OCI-LY1 (cell line): ENCODE measurements around the gene UBALD2.

Experiments used
- H2AFZ ChIP-seq: fragments of 200-600 bp; sonication (generic), shearing (Covaris generic); 2 replicates; pipeline ENCODE4 v1.6.0; 2014; ENCODE audit warnings: antibody characterized with exemption, mild to moderate bottlenecking, low read length
- H3F3A ChIP-seq: fragments of 200-600 bp; sonication (generic), shearing (Covaris generic); 2 replicates; pipeline ENCODE4 v1.6.0; 2014; ENCODE audit warnings: mild to moderate bottlenecking, antibody characterized with exemption, low read length, moderate library complexity; ENCODE audit not compliant: insufficient read depth
- H3K27ac ChIP-seq: fragments of 200-600 bp; sonication (generic); 2 replicates; pipeline ENCODE4 v1.5.1; 2014; ENCODE audit warnings: low read length, mixed run types, mild to moderate bottlenecking, low read depth; ENCODE audit not compliant: poor library complexity, severe bottlenecking
- H3K27me3 ChIP-seq: fragments of 200-600 bp; sonication (generic); 2 replicates; pipeline ENCODE4 v1.6.0; 2014; ENCODE audit warnings: antibody characterized with exemption, mild to moderate bottlenecking, low read length, moderate library complexity; ENCODE audit not compliant: insufficient read depth
- H3K36me3 ChIP-seq: fragments of 200-600 bp; sonication (generic); 2 replicates; pipeline ENCODE4 v1.6.1; 2014; ENCODE audit warnings: mild to moderate bottlenecking, antibody characterized with exemption, low read length, moderate library complexity, mixed read lengths; ENCODE audit not compliant: insufficient read depth
- H3K4me1 ChIP-seq: fragments of 200-600 bp; sonication (generic); 2 replicates; pipeline ENCODE4 v1.5.1; 2014; ENCODE audit warnings: mild to moderate bottlenecking, low read length, moderate library complexity; ENCODE audit not compliant: insufficient read depth, severe bottlenecking
- H3K4me2 ChIP-seq: fragments of 200-600 bp; sonication (generic), shearing (Covaris generic); 2 replicates; pipeline ENCODE4 v1.6.1; 2014; ENCODE audit warnings: low read length
- H3K4me3 ChIP-seq: fragments of 200-600 bp; sonication (generic); 2 replicates; pipeline ENCODE4 v1.5.1; 2014; ENCODE audit warnings: low read length, low read depth, mild to moderate bottlenecking, mixed read lengths; ENCODE audit not compliant: poor library complexity, severe bottlenecking
- H3K79me2 ChIP-seq: fragments of 200-600 bp; shearing (Covaris generic); 2 replicates; pipeline ENCODE4 v1.6.1; 2016; ENCODE audit warnings: mixed run types, low read length, mixed read lengths; ENCODE audit not compliant: insufficient read depth
- H3K9ac ChIP-seq: fragments of 200-600 bp; sonication (generic), shearing (Covaris generic); 2 replicates; pipeline ENCODE4 v1.6.1; 2014; ENCODE audit warnings: mild to moderate bottlenecking, low read length, mixed read lengths
- H3K9me2 ChIP-seq: fragments of 200-600 bp; sonication (generic), shearing (Covaris generic); 2 replicates; pipeline ENCODE4 v1.6.1; 2014; ENCODE audit warnings: low read depth, mild to moderate bottlenecking, low read length, mixed read lengths
- H3K9me3 ChIP-seq: fragments of 200-600 bp; shearing (Covaris generic); 2 replicates; pipeline ENCODE4 v1.6.1; 2014; ENCODE audit warnings: low read length, mixed read lengths
- H4K20me1 ChIP-seq: fragments of 200-600 bp; sonication (generic), shearing (Covaris generic); 2 replicates; pipeline ENCODE4 v1.6.0; 2016; ENCODE audit warnings: mild to moderate bottlenecking, low read length; ENCODE audit not compliant: insufficient read depth
- CTCF ChIP-seq: fragments of 200-600 bp; sonication (generic), shearing (Covaris generic); IDR thresholded peaks from 2 replicates; pipeline ENCODE4 v1.5.1; 2017; ENCODE audit warnings: mild to moderate bottlenecking, antibody characterized with exemption, low read length, moderate library complexity, mixed read lengths
- EZH2 ChIP-seq: fragments of 200-600 bp; sonication (generic), shearing (Covaris generic); IDR thresholded peaks from 2 replicates; pipeline ENCODE4 v1.8.0; 2017; ENCODE audit warnings: borderline replicate concordance, mixed run types, mild to moderate bottlenecking, antibody characterized with exemption, low read length, moderate library complexity, mixed read lengths

Gene UBALD2

DNA sequence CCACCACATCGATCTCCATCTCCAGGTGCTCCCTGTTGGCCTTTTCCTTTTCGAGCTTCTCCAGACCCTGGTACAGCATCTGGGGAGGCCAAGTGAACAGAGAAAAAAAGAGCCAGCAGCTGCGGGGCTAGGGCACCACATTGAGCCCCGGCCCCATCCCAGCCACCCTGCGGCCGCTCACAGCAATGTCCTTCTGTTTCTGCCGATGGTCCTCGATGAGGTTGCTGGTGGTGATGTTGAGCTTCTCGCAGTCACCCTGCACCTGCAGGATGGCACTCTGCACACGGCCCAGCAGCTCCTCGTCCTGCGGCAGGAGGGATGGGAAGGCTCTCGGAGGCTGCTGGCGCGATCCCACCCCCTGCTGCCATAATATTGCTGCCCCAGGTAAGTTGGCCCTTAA is 15.5 kb downstream of the UBALD2 start:
- H3K9me3 ChIP-seq = no peaks in the 10 kb centered on the region
- TF ChIP-seq CTCF = no peak
- TF ChIP-seq EZH2 = no peak
- H3K79me2 ChIP-seq = no peaks in the 10 kb centered on the region
- H3K9ac ChIP-seq = no peak overlapping the region
- no peak overlapping the region for H3K27ac ChIP-seq
- no peaks in the 10 kb centered on the region for H4K20me1 ChIP-seq
- no peaks in the 10 kb centered on the region for H3F3A ChIP-seq
- H3K4me2 ChIP-seq = no peak overlapping the region
- no peaks in the 10 kb centered on the region for H3K9me2 ChIP-seq
- H3K27me3 ChIP-seq = no peaks in the 10 kb centered on the region
- H3K36me3 ChIP-seq = no peaks in the 10 kb centered on the region
- no peak overlapping the region for H3K4me3 ChIP-seq
- H2AFZ ChIP-seq = no peak overlapping the region
- H3K4me1 ChIP-seq = no peaks in the 10 kb centered on the region

DNA sequence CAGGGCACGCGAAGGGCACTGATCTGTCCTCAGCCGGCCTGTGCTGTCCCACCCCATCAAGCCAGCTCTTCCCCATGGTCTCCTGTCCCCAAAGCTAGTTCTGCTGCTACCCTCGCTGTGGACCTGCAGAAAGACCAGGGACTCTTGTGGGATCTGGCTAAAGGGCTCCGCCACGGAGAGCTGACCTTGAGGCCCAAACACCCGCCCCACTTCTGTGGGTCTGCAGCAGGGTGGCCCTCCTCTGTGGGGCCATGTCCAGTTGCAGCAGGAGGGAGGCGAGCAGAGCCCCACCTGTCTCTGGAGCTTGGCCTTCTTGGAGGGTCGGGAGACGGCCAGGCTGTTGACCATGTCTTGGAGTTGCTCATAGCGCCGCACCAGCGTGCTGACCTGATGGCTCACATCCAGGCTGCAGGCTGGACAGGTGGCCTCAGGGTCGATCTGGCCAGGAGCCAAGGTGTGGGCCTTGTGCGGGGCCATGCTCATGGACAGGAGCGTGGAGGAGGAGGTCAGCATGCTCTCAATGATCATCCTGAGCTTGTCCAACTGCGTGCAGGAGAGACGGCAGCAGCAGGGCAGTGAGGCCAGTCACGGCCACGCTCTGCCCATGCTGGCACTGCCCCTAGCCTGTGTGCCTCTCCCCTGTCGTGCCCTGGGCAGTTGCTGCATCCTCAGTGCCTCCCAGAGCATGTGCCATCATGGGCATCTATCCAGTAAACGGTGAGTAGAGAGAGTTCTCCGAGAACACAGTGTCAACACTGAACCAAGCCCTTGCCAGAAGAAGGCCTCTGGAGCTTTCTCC is 16.6 kb downstream of the UBALD2 start:
- no peak for TF ChIP-seq EZH2
- no peak for TF ChIP-seq CTCF
- Histone ChIP-seq H3K9me2 (no peaks in the 10 kb centered on the region), H3K4me1 (no peaks in the 10 kb centered on the region), H3K79me2 (no peaks in the 10 kb centered on the region), H2AFZ (no peak overlapping the region), H3K4me2 (no peak overlapping the region), H3K4me3 (no peak overlapping the region), H3K36me3 (no peaks in the 10 kb centered on the region), H3F3A (no peaks in the 10 kb centered on the region), H3K27me3 (no peaks in the 10 kb centered on the region), H4K20me1 (no peaks in the 10 kb centered on the region), H3K9me3 (no peaks in the 10 kb centered on the region), H3K9ac (no peak overlapping the region), H3K27ac (no peak overlapping the region)

GRCh38 chr17:76292567-76292966 is 27.4 kb downstream of the UBALD2 start:
- TF ChIP-seq EZH2 = no peak
- TF ChIP-seq CTCF = no peak

More at GRCh38 chr17:76292567-76292966, 27.4 kb downstream of the UBALD2 start:
- Histone ChIP-seq H3K27me3 (no peaks in the 10 kb centered on the region), H4K20me1 (no peaks in the 10 kb centered on the region), H3K4me2 (no peak overlapping the region), H3K9me2 (no peaks in the 10 kb centered on the region), H3K27ac (no peak overlapping the region), H3K4me3 (no peak overlapping the region), H3K79me2 (no peaks in the 10 kb centered on the region), H3F3A (no peaks in the 10 kb centered on the region), H3K9ac (no peak overlapping the region), H3K4me1 (no peaks in the 10 kb centered on the region), H3K9me3 (no peaks in the 10 kb centered on the region), H3K36me3 (peaks cover 18% of the 10 kb centered on the region), H2AFZ (no peak overlapping the region)
